GM12878 (cell line): Measurements from ENCODE around the gene POR.
"Not testable (repeated sequence)": the region's sequence is repeated elsewhere in the genome, so short reads cannot be mapped to it uniquely, and the experiment has no call there.

ENCODE experiments used
- CREB1 ChIP-seq: IDR thresholded peaks from 2 replicates; pipeline ENCODE4 v1.6.1; 2012; ENCODE audit warnings: low read depth, mild to moderate bottlenecking, inconsistent platforms
- EZH2 ChIP-seq: IDR thresholded peaks from 2 replicates; pipeline ENCODE4 v1.6.1; 2012; ENCODE audit warnings: low read depth, mild to moderate bottlenecking, control low read depth, inconsistent platforms, low read length, borderline replicate concordance; ENCODE audit not compliant: control insufficient read depth
- GATAD2B ChIP-seq: fragments of 450-650 bp; conservative IDR thresholded peaks from 2 replicates; pipeline ENCODE4 v1.6.1; 2017; ENCODE audit warnings: low read depth, mild to moderate bottlenecking, moderate library complexity
- IKZF1 ChIP-seq: fragments of 450-650 bp; conservative IDR thresholded peaks from 2 replicates; pipeline ENCODE4 v1.6.1; 2017; ENCODE audit warnings: antibody characterized with exemption, mild to moderate bottlenecking
- KAT2A ChIP-seq: conservative IDR thresholded peaks from 2 replicates; pipeline ENCODE4 v1.6.1; 2011; ENCODE audit warnings: low read depth, low read length; ENCODE audit not compliant: control insufficient read depth
- MAX ChIP-seq: IDR thresholded peaks from 2 replicates; pipeline ENCODE4 v1.6.1; 2012; ENCODE audit warnings: low read depth, low read length, improper control_type of control experiment
- POLR2A ChIP-seq: IDR thresholded peaks from 2 replicates; pipeline ENCODE4 v1.6.1; 2011; ENCODE audit warnings: low read depth, mild to moderate bottlenecking, low read length
- POLR2AphosphoS5 ChIP-seq: IDR thresholded peaks from 2 replicates; pipeline ENCODE4 v1.6.1; 2011; ENCODE audit warnings: mild to moderate bottlenecking, low read length, inconsistent platforms
- RFX5 ChIP-seq: IDR thresholded peaks from 2 replicates; pipeline ENCODE4 v1.6.1; 2011; ENCODE audit warnings: low read depth, low read length, improper control_type of control experiment
- SREBF2 ChIP-seq: IDR thresholded peaks from 2 replicates; pipeline ENCODE4 v1.6.1; 2012; ENCODE audit warnings: mild to moderate bottlenecking, low read length
- SUZ12 ChIP-seq: fragments of 200-600 bp; sonication (generic); IDR thresholded peaks from one replicate; pipeline ENCODE4 v1.6.1; 2018; ENCODE audit warnings: antibody characterized with exemption, mild to moderate bottlenecking; ENCODE audit not compliant: unreplicated experiment
- ZBTB33 ChIP-seq: fragments of 450-650 bp; IDR thresholded peaks from 2 replicates; pipeline ENCODE4 v1.6.1; 2017; ENCODE audit warnings: mild to moderate bottlenecking
- TF ChIP-seq, protein P1 (sequence below), 3 experiments: IDR thresholded peaks in 2 of 3; conservative IDR thresholded peaks in 1 of 3; 2 replicates each; pipeline ENCODE4 v1.5.1; 2011; ENCODE audit warnings: low read depth in 3 of 3, low read length in 3 of 3, mild to moderate bottlenecking in 3 of 3, control low read depth in 2 of 3, moderate library complexity in 2 of 3, inconsistent platforms in 1 of 3, mixed read lengths in 1 of 3; ENCODE audit not compliant: control insufficient read depth in 2 of 3, insufficient read depth in 1 of 3; ENCODE audit errors: extremely low read depth in 1 of 3
- TF ChIP-seq, protein P2 (sequence below): IDR thresholded peaks from 2 replicates; pipeline ENCODE4 v1.6.1; 2011; ENCODE audit warnings: borderline replicate concordance, low read depth, mild to moderate bottlenecking, moderate library complexity, mixed read lengths, low read length; ENCODE audit not compliant: insufficient read depth; ENCODE audit errors: extremely low read length

DNA sequence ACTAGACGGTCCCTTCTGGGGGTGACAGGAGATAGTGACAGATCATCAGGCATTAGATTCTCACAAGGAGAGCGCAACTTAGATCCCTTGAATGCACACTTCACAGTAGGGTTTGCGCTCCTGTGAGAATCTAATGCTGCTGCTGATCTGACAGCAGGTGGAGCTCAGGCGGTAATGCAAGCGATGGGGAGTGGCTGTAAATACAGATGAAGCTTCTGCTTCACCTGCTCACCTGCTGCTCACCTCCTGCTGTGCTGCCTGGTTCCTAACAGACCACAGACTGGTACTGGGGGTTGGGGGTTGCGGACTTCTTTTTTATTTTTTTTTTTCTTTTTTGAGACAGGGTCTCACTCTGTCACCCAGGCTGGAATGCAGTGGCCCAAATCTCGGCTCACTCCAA, 114.7 kb downstream of the POR start:
- TF ChIP-seq, protein P1, sequence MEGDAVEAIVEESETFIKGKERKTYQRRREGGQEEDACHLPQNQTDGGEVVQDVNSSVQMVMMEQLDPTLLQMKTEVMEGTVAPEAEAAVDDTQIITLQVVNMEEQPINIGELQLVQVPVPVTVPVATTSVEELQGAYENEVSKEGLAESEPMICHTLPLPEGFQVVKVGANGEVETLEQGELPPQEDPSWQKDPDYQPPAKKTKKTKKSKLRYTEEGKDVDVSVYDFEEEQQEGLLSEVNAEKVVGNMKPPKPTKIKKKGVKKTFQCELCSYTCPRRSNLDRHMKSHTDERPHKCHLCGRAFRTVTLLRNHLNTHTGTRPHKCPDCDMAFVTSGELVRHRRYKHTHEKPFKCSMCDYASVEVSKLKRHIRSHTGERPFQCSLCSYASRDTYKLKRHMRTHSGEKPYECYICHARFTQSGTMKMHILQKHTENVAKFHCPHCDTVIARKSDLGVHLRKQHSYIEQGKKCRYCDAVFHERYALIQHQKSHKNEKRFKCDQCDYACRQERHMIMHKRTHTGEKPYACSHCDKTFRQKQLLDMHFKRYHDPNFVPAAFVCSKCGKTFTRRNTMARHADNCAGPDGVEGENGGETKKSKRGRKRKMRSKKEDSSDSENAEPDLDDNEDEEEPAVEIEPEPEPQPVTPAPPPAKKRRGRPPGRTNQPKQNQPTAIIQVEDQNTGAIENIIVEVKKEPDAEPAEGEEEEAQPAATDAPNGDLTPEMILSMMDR (IDR thresholded peaks at IDR 0.05 in 2 of 3, conservative IDR thresholded peaks at IDR 0.05 in 1 of 3; ENCODE audit: control insufficient read depth in 2 of 3, extremely low read depth in 1 of 3, insufficient read depth in 1 of 3, low read depth in 3 of 3, low read length in 3 of 3): not testable (repeated sequence)
- TF ChIP-seq POLR2AphosphoS5, POLR2A, EZH2, SREBF2, CREB1, ZBTB33, IKZF1, KAT2A, RFX5, SUZ12, MAX, GATAD2B: not testable (repeated sequence)
- TF ChIP-seq, protein P2, sequence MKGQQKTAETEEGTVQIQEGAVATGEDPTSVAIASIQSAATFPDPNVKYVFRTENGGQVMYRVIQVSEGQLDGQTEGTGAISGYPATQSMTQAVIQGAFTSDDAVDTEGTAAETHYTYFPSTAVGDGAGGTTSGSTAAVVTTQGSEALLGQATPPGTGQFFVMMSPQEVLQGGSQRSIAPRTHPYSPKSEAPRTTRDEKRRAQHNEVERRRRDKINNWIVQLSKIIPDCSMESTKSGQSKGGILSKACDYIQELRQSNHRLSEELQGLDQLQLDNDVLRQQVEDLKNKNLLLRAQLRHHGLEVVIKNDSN: not testable (repeated sequence)
